Activated CD4-positive, CD25-positive, alpha-beta regulatory T cell treated with anti-CD3 and anti-CD28 coated beads, Interleukin-2, amount 50 U/mL, for 24 hours (primary cell): ENCODE results near the gene PPP1R9B.

ENCODE experiments used
- ATAC-seq, 2 donors: fragments of 150-1000 bp; cut with Tn5 transposase; one replicate each; pipeline ENCODE4 v1.10.0; 2021; ENCODE audit warnings: mild to moderate bottlenecking in 1 of 2, moderate library complexity in 1 of 2

PPP1R9B gene

DNA sequence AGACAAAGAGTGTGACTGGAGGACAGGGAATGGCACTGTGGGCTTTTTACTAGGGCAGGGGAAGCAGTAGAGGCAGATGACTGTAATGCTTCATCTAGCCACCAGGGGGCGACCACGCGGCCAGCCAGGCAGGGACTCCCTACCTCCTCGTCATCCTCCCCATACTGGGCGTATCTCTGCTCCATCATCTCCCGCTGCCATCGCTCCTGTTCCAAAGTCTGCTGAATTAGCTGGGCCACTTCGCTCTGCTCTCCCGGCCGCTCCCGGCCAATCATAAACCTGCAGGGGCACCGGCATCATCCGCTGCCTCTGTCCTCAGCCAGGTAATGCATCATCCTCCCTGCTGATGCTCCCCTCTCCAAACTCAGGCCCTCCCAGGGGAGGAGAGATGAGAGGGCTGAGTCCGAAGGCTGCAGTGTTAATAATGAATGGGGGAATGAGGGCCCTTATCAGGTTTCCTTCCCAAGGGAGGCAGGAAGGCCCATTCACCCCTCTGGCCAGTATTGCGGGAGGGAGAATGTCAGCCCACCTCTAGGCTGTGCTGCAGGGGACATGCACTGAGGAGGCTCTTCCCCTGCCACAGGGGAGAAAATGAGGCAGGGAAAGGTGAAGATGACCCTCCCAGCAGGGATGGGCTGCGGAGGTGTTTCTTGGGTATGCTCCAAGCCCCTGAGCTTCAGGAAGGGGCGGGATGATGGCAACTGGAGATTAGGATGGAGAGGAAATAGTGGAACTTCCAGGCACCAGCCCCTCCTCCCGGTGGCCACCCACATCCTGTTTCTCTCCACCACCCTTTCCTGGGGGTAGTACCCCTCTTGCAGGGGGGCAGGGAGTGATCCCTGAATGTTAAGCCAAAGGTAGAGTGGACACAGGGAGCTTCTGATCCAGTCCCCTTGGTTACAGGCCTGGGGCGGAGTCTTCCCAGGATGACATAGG lies 10.3 kb downstream of the PPP1R9B start:
- peak; percentile 87 to 91 for ATAC-seq

DNA sequence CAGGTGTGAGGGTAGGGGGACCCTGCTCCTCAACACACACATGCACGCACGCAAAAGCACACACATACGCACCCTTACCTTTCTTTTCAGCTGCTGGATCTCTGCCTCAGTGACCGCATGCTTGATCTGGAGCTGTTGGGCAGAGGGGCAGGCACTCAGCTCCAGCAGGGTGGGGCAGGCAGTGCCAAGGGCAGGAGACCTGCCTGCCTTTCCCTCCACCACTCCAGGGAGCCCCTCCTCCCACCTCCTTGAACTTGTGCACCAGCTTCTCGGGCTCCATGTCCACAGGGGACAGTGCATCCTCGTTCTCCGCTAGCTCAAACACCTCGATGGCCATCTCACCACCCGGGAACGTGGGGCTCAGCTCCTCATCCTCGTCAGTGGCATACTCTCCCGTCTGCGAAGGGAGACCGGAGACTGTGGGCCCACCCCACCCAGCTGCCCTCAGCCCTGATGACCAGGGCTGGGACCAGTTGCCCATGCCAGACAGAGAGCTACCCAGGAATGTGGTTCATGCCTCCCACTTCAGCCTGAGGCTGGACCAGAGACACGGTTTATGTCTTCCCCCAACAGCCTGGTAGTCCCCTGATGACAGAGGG lies 11.2 kb downstream of the PPP1R9B start:
- no peak for ATAC-seq

GRCh38 chr17:50137042-50137441 lies 13.4 kb downstream of the PPP1R9B start:
- ATAC-seq: no peak

GRCh38 chr17:50136096-50136687 lies 14.3 kb downstream of the PPP1R9B start:
- no peak for ATAC-seq

DNA sequence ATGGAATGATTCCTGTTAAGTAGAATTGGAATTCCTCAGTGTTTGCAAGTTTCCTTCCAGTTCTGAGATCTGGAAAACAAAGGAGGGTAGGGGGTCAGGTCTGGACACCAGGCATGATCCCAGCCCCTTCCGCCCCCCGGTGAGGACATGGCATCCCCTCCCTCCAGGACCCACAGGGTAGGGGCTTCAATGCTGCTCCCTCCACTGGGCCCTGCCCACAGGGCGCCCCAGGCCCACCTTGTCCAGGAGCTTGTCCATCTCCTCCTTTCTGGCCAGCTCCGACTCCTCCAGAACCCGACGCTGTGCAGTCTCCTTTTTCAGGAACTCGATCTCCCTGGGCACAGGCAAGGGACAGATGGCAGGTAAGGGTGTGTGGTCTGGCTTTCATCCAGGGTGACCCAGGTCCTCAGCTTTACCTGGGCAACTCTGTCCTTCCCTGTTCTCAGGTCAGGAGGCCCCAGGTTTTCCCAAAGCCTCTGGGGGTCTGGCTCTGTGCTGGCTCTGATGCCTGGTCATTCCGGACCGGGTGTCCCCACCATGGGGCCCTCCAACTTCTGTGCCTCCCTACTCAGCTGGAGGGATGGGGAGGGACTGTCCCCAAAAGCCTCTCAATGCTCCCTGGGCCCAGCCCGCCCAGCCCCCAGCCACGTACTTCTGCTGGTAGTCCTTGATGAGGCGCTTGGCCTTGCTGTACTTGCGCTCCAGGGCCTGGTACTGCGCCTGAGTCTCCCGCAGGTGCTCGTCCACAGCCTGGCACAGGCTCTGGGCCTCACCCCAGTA lies 15.0 kb downstream of the PPP1R9B start:
- no peak for ATAC-seq

DNA sequence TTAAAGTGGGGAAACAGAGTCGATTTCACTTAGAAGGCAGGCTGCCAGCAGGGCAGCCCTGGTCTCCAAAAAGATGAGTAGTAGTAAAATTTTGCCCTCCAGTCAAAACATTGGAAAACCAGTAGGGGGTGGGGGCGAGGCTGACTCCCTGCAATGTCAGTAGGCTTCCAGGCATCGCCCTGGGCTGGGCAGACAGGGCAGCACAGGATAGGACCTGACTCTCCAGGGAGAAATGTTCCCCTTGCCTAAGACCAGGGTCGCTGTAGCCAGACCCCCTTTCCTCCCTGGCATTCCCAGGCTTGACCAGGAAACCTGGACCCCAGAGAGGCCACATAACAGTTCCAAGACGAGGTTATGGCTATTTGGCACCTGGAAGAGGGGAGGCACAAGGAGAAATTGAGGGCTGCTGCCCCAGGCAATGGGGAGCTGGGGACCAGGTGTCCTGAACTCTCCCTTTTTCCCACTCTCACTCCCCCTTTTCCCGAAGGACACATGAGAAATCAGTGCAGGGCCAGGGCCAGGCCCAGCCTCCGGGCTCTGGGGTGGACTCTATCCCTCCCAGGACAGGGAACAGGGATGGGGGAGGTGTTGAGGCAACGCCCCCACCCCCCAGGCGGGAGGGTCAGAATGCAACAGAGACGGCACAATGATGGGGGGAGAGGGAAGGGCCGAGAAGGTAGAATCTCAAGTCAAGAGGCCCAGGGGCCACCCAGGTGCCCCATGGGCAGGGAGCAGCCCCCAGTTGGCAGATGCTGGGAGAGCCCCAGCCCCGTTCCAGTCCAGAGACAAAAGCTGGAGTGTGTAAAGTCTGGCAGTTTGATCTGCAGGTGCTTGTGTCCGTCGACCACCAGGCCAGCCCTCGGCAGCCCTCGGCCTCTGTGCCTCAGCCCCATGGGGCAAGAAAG lies 16.0 kb downstream of the PPP1R9B start:
- no peak for ATAC-seq

GRCh38 chr17:50133769-50134099 lies 16.7 kb downstream of the PPP1R9B start:
- no peak for ATAC-seq

DNA sequence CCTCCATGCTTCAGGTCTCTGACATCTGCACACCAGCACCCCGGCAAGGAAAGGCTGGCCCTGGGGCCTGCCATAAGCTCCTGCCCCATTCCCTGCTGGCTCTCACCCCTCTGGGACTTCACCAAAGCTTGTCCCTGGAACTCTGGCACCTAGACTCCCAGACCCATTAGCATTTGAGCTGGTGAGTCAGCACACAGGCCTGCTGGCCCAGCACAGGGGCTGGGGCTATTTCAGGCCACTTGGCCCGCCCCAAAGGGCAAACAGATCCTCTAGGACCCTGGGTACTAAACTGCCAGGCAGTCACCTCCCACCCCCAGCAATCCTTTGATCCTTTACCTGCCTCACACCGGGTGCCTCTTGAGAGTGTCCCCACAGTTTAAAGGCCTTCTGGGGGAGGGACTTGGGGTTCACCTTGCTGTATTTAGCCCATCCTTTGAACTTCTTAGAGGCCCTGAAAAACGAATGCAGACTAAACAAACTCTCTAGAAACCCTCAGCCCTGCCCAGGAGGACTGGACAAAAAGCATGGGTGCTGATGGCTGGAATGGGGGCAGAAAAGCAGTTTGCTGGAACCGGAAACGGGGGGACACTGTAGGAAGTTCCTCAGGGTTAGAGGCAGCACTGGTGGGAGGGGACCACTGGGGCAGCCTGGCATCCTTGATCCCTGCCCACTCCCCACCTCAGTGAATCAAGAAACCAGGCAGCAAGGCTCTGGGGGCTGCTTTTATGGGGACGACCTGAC lies 17.3 kb downstream of the PPP1R9B start:
- no peak for ATAC-seq

DNA sequence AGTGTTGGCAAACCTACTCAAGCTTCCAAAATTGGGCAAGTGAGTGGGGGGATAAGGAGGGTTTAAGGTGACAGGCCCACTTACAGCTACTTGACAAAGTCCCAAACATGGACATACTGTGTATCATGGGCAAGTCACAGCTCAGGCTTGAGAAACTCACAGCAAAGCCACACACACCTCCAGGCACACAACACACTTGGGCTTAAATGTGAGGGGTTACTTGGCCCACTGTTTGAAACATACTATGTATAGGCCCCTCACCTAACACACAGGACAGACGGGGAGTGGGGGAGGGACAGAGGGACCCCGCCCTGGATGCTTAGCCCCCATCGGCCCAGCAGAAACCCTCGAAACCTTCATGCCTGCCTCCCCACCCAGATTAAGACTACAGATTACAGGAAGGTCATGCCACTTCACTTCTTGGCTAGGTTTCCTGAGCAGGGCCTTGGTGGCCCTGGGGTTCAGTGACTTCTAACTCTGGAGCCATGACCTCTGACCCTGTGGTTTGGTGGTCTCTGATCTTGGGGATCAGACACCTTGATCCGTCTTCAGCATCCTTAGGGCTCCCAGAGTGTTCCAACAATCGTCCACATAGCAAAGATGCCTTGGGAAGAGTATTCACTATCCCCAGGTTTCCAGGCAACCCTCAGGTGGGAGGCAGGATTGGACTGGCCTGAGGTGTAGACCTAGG lies 18.2 kb downstream of the PPP1R9B start:
- no peak for ATAC-seq

DNA sequence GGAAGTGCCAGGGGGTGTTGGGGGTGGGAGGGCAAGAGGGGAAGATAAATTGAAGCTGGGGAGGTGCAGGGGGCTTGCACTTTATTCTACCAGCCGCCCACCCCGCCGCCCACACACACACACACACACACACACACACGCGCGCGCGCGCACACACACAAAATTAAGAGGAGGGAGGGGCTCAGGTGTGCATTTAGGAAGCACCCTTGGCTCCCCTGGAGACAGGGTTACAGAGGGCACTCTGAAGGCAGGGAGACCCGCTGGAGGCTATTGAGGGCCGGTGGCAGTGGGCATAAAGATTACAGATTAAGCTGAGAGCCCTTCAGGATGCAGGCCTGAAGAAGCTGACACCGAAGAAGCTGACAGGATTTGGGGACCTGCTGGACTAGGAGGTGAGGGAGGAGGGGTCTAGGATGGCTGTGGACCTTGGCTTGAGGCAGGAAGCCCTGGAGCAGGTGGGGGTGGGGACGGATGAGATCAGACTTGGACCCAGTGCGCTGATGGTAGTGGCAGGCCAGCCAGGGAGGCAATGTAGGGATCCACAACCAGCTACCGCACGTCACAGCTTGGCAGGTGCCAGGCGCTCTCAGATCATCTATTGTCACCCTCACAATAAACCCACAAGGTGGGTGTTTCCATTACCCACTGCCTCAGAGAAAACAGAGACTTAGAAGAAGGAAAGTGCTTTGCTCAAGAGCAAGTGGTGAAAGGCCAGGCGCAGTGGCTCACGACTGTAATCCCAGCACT lies 19.7 kb downstream of the PPP1R9B start:
- ATAC-seq: no peak

- peak; percentile 46 to 54 for ATAC-seq
These were observed 20.5 kb downstream of the PPP1R9B start, which contains the start of gene SAMD14 for GRCh38 chr17:50129728-50130558. Gene SAMD14 (minus strand): TSS chr17:50130160. CDS start chr17:50124959, 5,201 bp downstream.

- no peak for ATAC-seq
These were observed 21.1 kb downstream of the PPP1R9B start for GRCh38 chr17:50129353-50129727.

GRCh38 chr17:50128441-50129352 lies 21.8 kb downstream of the PPP1R9B start:
- ATAC-seq: no peak

DNA sequence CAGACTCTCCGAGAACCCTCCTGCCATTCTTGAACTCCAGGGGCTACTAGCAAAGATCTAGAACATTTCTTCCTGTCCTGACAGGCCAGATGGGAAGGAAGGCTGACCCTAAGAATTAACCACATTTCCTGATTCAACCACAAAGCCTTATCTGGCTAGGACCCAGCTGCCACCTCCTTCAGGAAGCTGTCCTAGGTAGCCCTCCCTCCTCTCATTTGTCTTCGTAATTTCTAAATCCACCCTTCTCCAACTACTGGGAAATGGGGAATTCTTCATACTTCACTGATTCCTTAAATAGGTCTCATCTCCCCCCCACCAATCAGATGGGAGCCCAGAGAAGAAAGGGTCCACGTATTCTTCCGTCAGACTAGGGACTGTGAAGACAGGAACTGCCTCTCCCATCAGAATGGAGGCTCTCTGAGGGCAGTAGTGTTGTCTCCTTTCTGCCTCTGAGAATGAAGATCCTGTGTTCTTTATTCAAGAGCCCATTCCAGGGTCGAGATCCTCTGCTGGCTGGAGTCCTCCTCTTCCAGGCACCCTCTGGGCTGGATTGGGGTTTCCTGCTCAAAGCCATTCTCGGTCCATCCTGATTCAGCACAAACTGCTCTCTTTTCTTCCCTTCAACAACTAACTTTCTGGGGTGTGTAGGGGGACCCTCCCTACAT lies 22.6 kb downstream of the PPP1R9B start:
- no peak for ATAC-seq

- no peak for ATAC-seq
These were observed 25.0 kb downstream of the PPP1R9B start for GRCh38 chr17:50125420-50125997.

DNA sequence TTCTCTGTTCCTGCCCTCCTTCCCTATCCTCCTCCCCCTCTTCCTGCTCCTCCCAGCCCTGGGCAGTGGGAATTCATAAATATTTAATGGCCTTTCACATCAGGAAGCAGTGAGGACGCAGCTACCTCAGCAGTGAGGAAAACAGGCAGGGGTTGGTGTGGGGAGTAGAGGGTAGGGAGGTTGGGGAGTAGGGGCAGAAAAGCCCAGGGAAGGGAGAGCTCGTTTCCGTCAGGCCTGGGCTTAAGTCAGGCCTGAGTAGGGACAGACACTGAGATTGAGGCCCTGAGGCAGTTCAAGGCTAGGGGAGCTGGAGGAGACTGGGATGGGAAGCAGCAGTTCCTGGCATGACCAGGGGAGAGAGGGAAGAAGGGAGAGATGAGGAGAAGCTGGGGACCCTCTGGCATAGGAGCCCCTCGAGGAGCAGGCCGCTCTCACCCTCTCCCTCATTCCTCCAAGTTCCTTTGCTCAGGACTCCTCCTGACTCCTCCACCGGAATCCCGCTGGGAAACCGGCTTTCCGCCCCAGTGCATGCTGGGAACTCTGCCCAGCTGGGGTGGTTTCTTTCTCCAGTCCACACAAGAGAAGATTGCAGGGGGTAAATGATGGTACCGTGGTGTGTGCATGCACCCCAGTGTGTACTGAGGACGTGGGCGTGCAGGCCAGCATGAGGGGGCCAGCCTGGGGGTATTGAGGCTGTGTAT lies 26.7 kb downstream of the PPP1R9B start:
- no peak for ATAC-seq
